Sigmoid colon (tissue), 7 donors: ENCODE data around the gene VPS13A. TPM values are rescaled to one million over a fixed set of nuclear protein-coding genes. Genes with fewer than 3 reads are reported as not detected.

Source experiments
- DNase-seq: peaks from one replicate; pipeline ENCODE4 v3.0.0-alpha.2; 2019
- H3K27ac ChIP-seq, 4 donors: fragments of 200-600 bp; sonication (generic); one replicate each; pipeline ENCODE4 v1.5.1; 2016 to 2019; ENCODE audit warnings: mild to moderate bottlenecking in 1 of 4
- H3K27me3 ChIP-seq, 3 donors: fragments of 200-600 bp; sonication (generic); one replicate each; pipeline ENCODE4 v1.5.1; 2019; ENCODE audit warnings: mild to moderate bottlenecking in 1 of 3
- H3K36me3 ChIP-seq, 4 donors: fragments of 200-600 bp; sonication (generic); one replicate each; pipeline ENCODE4 v1.5.1; 2016 to 2019
- H3K4me1 ChIP-seq, 4 donors: fragments of 200-600 bp; sonication (generic); one replicate each; pipeline ENCODE4 v1.5.1; 2017 to 2019
- H3K4me3 ChIP-seq, 4 donors: fragments of 200-600 bp; sonication (generic); one replicate each; pipeline ENCODE4 v1.5.1; 2017 to 2019; ENCODE audit warnings: mild to moderate bottlenecking in 2 of 4, moderate library complexity in 1 of 4
- H3K9me3 ChIP-seq, 4 donors: fragments of 200-600 bp in 3 of 4; sonication (generic) in 3 of 4; one replicate each; pipeline versions ENCODE4 v1.5.1 to v1.6.1; 2013 to 2019
- CTCF ChIP-seq, 4 experiments: fragments of 450-650 bp in 3 of 4; fragments of 200-600 bp in 1 of 4; IDR thresholded peaks; one replicate each; pipeline ENCODE4 v1.5.1; 2016 to 2019; ENCODE audit warnings: antibody characterized with exemption in 4 of 4, mild to moderate bottlenecking in 3 of 4, moderate library complexity in 2 of 4
- EP300 ChIP-seq, 4 donors: sonication (generic); formaldehyde crosslinking; IDR thresholded peaks; one replicate each; pipeline ENCODE4 v1.6.1; 2017; ENCODE audit warnings: antibody characterized with exemption in 4 of 4
- POLR2A ChIP-seq, 2 donors: fragments of 450-650 bp; IDR thresholded peaks; one replicate each; pipeline ENCODE4 v1.6.1; 2016; ENCODE audit warnings: antibody characterized with exemption in 2 of 2, mild to moderate bottlenecking in 2 of 2, moderate library complexity in 2 of 2
- POLR2AphosphoS5 ChIP-seq, 4 donors: sonication (generic); formaldehyde crosslinking; IDR thresholded peaks; one replicate each; pipeline ENCODE4 v1.6.1; 2017; ENCODE audit warnings: antibody characterized with exemption in 4 of 4
- WGBS, 2 donors: extraction: QIAGEN DNeasy Blood & Tissue Kit; methylation state at CpG; one replicate each; pipeline ENCODE4 v1.1.7; 2013; 5-methylcytosine and 5-hydroxymethylcytosine counted together
- intact Hi-C: fragments of 100-400 bp; cut with DNase I; formaldehyde crosslinking; loops from one replicate; pipeline ENCODE4 v1.15.1; 2023
- polyA plus RNA-seq, 3 donors: library from polyadenylated mRNA; stranded (reverse); fragments of 200-250 nt; gene quantifications; one replicate each; pipeline ENCODE4 v1.2.3, GENCODE V29; 2013
- total RNA-seq, 4 donors: library from RNA; depleted of rRNA; stranded (reverse); fragments of >200 nt; gene quantifications; one replicate each; pipeline ENCODE4 v1.1.0, GENCODE V29; 2016
- donor health status: healthy with polysubstance abuse.
- donor health status: Bipolar disorder and iron deficiency.
- donor health status: healthy.

The VPS13A gene
- total and polyA plus RNA-seq, 7 donors = 3.2 to 71.5 (median 32.6) TPM

GRCh38 chr9:77417566-77417965 lies 240.2 kb downstream of the VPS13A start:
- Histone ChIP-seq H3K36me3 (no peaks in the 10 kb centered on the region), H3K4me1 (peaks cover 0 to 5% (median 0%) of the 10 kb centered on the region in 4 donors), H3K27ac (no peak overlapping the region), H3K9me3 (no peaks in the 10 kb centered on the region), H3K27me3 (no peaks in the 10 kb centered on the region), H3K4me3 (no peak overlapping the region)
- WGBS, 2 donors = 67 to 71% methylated on average over 5 of the region's 5 CpGs
- no peak for DNase-seq
- no peak for TF ChIP-seq CTCF (IDR thresholded peaks at IDR 0.05)
- no peak for TF ChIP-seq POLR2AphosphoS5 (IDR thresholded peaks at IDR 0.05)
- TF ChIP-seq POLR2A (IDR thresholded peaks at IDR 0.05) = no peak
- no peak for TF ChIP-seq EP300 (IDR thresholded peaks at IDR 0.05)
- intact Hi-C loops = no loop called here

GRCh38 chr9:77418226-77418625 lies 240.9 kb downstream of the VPS13A start:
- Histone ChIP-seq H3K27ac (no peak overlapping the region), H3K36me3 (no peaks in the 10 kb centered on the region), H3K4me1 (peaks cover 0 to 5% (median 0%) of the 10 kb centered on the region in 4 donors), H3K9me3 (no peaks in the 10 kb centered on the region), H3K27me3 (no peaks in the 10 kb centered on the region), H3K4me3 (no peak overlapping the region)
- DNase-seq = no peak
- intact Hi-C loops = no loop called here
- TF ChIP-seq POLR2AphosphoS5 (IDR thresholded peaks at IDR 0.05) (no peak), CTCF (IDR thresholded peaks at IDR 0.05) (no peak), POLR2A (IDR thresholded peaks at IDR 0.05) (no peak), EP300 (IDR thresholded peaks at IDR 0.05) (no peak)

- H3K27ac ChIP-seq = no peak overlapping the region
- WGBS, 2 donors = 92 to 94% methylated on average over 2 of the region's 2 CpGs
- no peaks in the 10 kb centered on the region for H3K9me3 ChIP-seq
- DNase-seq = no peak
- H3K4me3 ChIP-seq = no peak overlapping the region
- TF ChIP-seq POLR2A (IDR thresholded peaks at IDR 0.05) (no peak), POLR2AphosphoS5 (IDR thresholded peaks at IDR 0.05) (no peak), CTCF (IDR thresholded peaks at IDR 0.05) (no peak), EP300 (IDR thresholded peaks at IDR 0.05) (no peak)
- H3K4me1 ChIP-seq = peaks cover 0 to 5% (median 0%) of the 10 kb centered on the region in 4 donors
- H3K36me3 ChIP-seq = no peaks in the 10 kb centered on the region
- intact Hi-C loops = no loop called here
- no peaks in the 10 kb centered on the region for H3K27me3 ChIP-seq
These were observed 243.3 kb downstream of the VPS13A start for GRCh38 chr9:77420641-77421040.

- Histone ChIP-seq H3K4me1 (peaks cover 0 to 5% (median 0%) of the 10 kb centered on the region in 4 donors), H3K9me3 (no peaks in the 10 kb centered on the region), H3K4me3 (no peak overlapping the region), H3K27me3 (no peaks in the 10 kb centered on the region), H3K27ac (no peak overlapping the region), H3K36me3 (no peaks in the 10 kb centered on the region)
- intact Hi-C loops = no loop called here
- TF ChIP-seq POLR2AphosphoS5 (IDR thresholded peaks at IDR 0.05) = no peak
- no peak for TF ChIP-seq POLR2A (IDR thresholded peaks at IDR 0.05)
- TF ChIP-seq EP300 (IDR thresholded peaks at IDR 0.05) = no peak
- TF ChIP-seq CTCF (IDR thresholded peaks at IDR 0.05) = no peak
- DNase-seq = no peak
- WGBS, 2 donors = 93% methylated on average over 10 of the region's 10 CpGs
These were observed 244.4 kb downstream of the VPS13A start for GRCh38 chr9:77421506-77422265.
